HG03139 (cell line): ENCODE data around the gene PRDM16.

Source experiments
- ATAC-seq: cut with Tn5 transposase; IDR thresholded peaks from one replicate; pipeline ENCODE4 v1.9.1; 2021; ENCODE audit not compliant: unreplicated experiment

The PRDM16 gene

GRCh38 chr1:3347257-3348020 lies 278.4 kb downstream of the PRDM16 start:
- no peak for ATAC-seq

- ATAC-seq, result no peak
Measured at GRCh38 chr1:3348196-3348865, 279.3 kb downstream of the PRDM16 start.

GRCh38 chr1:3349161-3349967 lies 280.4 kb downstream of the PRDM16 start:
- ATAC-seq, result no peak

GRCh38 chr1:3349968-3350299 lies 280.9 kb downstream of the PRDM16 start:
- ATAC-seq, result no peak

- no peak for ATAC-seq
Measured at GRCh38 chr1:3350506-3351261, 281.7 kb downstream of the PRDM16 start.

- ATAC-seq, result no peak
Measured at GRCh38 chr1:3351449-3352298, 282.7 kb downstream of the PRDM16 start.

- no peak for ATAC-seq
Measured at GRCh38 chr1:3352299-3352951, 283.4 kb downstream of the PRDM16 start.

- ATAC-seq, result no peak
Measured at GRCh38 chr1:3352952-3353331, 283.9 kb downstream of the PRDM16 start.

- ATAC-seq, result no peak
Measured at GRCh38 chr1:3353876-3354275, 284.9 kb downstream of the PRDM16 start.

- no peak for ATAC-seq
Measured at GRCh38 chr1:3355089-3355488, 286.1 kb downstream of the PRDM16 start.

- no peak for ATAC-seq
Measured at GRCh38 chr1:3355894-3356826, 287.2 kb downstream of the PRDM16 start.

- ATAC-seq, result no peak
Measured at GRCh38 chr1:3356827-3357460, 287.9 kb downstream of the PRDM16 start.

GRCh38 chr1:3357526-3358297 lies 288.7 kb downstream of the PRDM16 start:
- ATAC-seq, result no peak

GRCh38 chr1:3359351-3359750 lies 290.3 kb downstream of the PRDM16 start:
- ATAC-seq, result no peak

GRCh38 chr1:3359756-3360440 lies 290.9 kb downstream of the PRDM16 start:
- no peak for ATAC-seq

- no peak for ATAC-seq
Measured at GRCh38 chr1:3360646-3361257, 291.7 kb downstream of the PRDM16 start.
